PC-9 (cell line): ENCODE data around the gene TNP2. TPM values are rescaled to one million over a fixed set of nuclear protein-coding genes. Genes with fewer than 3 reads are reported as not detected.

Source experiments
- BruUV-seq: library from RNA; stranded (reverse); fragments of 400-500 nt; replicated peaks from 2 replicates; lab custom pipeline; 2021; lab: Mats Ljungman, UMichigan
- CTCF ChIA-PET: fragments of 300-600 bp; sonication (Branson Sonifier 250); formaldehyde crosslinking; loops from one replicate; lab custom pipeline; 2022; ENCODE audit warnings: antibody characterized with exemption; lab: Charles Lee
- POLR2A ChIA-PET: fragments of 300-600 bp; sonication (Branson Sonifier 250); formaldehyde crosslinking; loops from one replicate; lab custom pipeline; 2022; ENCODE audit warnings: antibody characterized with exemption; ENCODE audit not compliant: unreplicated experiment; lab: Charles Lee
- DNase-seq, 2 experiments: peaks; one replicate each; pipeline versions ENCODE4 v3.0.0 to v3.0.0-alpha.2; 2015 to 2022; ENCODE audit warnings: mixed read lengths in 1 of 2
- H2AFZ ChIP-seq: fragments of 200-600 bp; sonication (generic); 2 replicates; pipeline ENCODE4 v1.8.1; 2017; ENCODE audit warnings: antibody characterized with exemption
- H3F3A ChIP-seq: fragments of 200-600 bp; sonication (generic); 2 replicates; pipeline ENCODE4 v1.8.1; 2017; ENCODE audit warnings: antibody characterized with exemption, mild to moderate bottlenecking, low read depth; ENCODE audit not compliant: insufficient read depth
- H3K27ac ChIP-seq: fragments of 200-600 bp; sonication (generic); 2 replicates; pipeline ENCODE4 v1.6.1; 2016; ENCODE audit warnings: mixed run types
- H3K27me3 ChIP-seq: fragments of 200-600 bp; sonication (generic); 2 replicates; pipeline ENCODE4 v1.6.1; 2016; ENCODE audit warnings: low read depth, mixed run types; ENCODE audit not compliant: insufficient read depth
- H3K36me3 ChIP-seq: fragments of 200-600 bp; sonication (generic); 2 replicates; pipeline ENCODE4 v1.6.1; 2016; ENCODE audit warnings: low read depth, mixed run types
- H3K4me1 ChIP-seq: fragments of 200-600 bp; sonication (generic); replicated peaks from 2 replicates; pipeline ENCODE4 v1.6.1; 2016; ENCODE audit warnings: mixed run types; ENCODE audit not compliant: insufficient read depth
- H3K4me2 ChIP-seq: fragments of 200-600 bp; sonication (generic); 2 replicates; pipeline ENCODE4 v1.6.1; 2017; ENCODE audit warnings: mixed run types
- H3K4me3 ChIP-seq: fragments of 200-600 bp; sonication (generic); 2 replicates; pipeline ENCODE4 v1.6.1; 2016; ENCODE audit warnings: mixed run types
- H3K79me2 ChIP-seq: fragments of 200-600 bp; sonication (generic); 2 replicates; pipeline ENCODE4 v1.6.1; 2017; ENCODE audit warnings: low read depth, mixed run types
- H3K9me2 ChIP-seq: fragments of 200-600 bp; sonication (generic); 2 replicates; pipeline ENCODE4 v1.8.1; 2017; ENCODE audit warnings: mild to moderate bottlenecking; ENCODE audit not compliant: insufficient read depth
- H3K9me3 ChIP-seq: fragments of 200-600 bp; sonication (generic); 2 replicates; pipeline ENCODE4 v1.8.1; 2016; ENCODE audit warnings: low read depth; ENCODE audit not compliant: insufficient read depth
- H4K20me1 ChIP-seq: fragments of 200-600 bp; sonication (generic); 2 replicates; pipeline ENCODE4 v1.8.1; 2017; ENCODE audit not compliant: insufficient read depth
- EZH2 ChIP-seq: fragments of 200-600 bp; sonication (generic); IDR thresholded peaks from 2 replicates; pipeline ENCODE4 v1.8.0; 2017; ENCODE audit warnings: antibody characterized with exemption, low read depth
- intact Hi-C: fragments of 100-400 bp; cut with micrococcal nuclease; formaldehyde crosslinking; loops from one replicate; pipeline ENCODE4 v1.10.0; 2022; ENCODE audit not compliant: unreplicated experiment
- total RNA-seq: library from RNA; stranded (reverse); gene quantifications from 2 replicates; pipeline ENCODE4 v1.2.3, GENCODE V29; 2021
- TF ChIP-seq, protein P1 (sequence below): fragments of 200-600 bp; sonication (generic); conservative IDR thresholded peaks from 2 replicates; pipeline ENCODE4 v1.6.1; 2017; ENCODE audit warnings: mixed run types, antibody characterized with exemption, mild to moderate bottlenecking, moderate library complexity

Gene TNP2
- total RNA-seq, 1 experiment from 2014 or later, result not detected

DNA sequence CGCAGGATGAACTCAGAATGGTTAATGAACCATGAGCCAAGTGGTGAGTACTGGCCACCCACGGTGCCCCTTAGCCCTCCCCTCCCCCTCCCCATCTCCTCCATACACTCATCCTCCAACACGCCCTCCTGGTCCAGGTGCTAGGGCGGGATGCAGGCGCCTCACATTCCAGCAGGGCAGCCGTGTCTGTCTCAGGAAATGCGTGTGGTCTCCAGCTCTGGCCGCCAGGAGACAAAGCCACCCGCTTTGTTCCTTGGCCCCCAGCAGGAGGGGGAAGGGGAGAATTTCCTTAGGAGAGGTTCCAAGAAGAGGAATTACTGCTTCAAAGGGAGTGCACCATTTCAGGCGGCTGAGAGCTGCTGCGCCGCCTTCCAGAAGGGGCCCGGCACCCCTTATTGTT lies 46.4 kb upstream of the TNP2 start:
- CTCF ChIA-PET, result no interaction called here
- intact Hi-C loops, result no loop called here
- peak; percentile 78 to 79 for DNase-seq
- Histone ChIP-seq H3K27ac (no peak overlapping the region), H2AFZ (no peak overlapping the region), H3K36me3 (no peaks in the 10 kb centered on the region), H3K4me2 (no peak overlapping the region), H3K9me3 (no peaks in the 10 kb centered on the region), H3K79me2 (no peaks in the 10 kb centered on the region), H3K9me2 (no peaks in the 10 kb centered on the region), H3K4me1 (peaks cover 38% of the 10 kb centered on the region), H4K20me1 (no peaks in the 10 kb centered on the region), H3F3A (peaks cover 21% of the 10 kb centered on the region), H3K27me3 (no peaks in the 10 kb centered on the region), H3K4me3 (no peak overlapping the region)
- TF ChIP-seq, protein P1, sequence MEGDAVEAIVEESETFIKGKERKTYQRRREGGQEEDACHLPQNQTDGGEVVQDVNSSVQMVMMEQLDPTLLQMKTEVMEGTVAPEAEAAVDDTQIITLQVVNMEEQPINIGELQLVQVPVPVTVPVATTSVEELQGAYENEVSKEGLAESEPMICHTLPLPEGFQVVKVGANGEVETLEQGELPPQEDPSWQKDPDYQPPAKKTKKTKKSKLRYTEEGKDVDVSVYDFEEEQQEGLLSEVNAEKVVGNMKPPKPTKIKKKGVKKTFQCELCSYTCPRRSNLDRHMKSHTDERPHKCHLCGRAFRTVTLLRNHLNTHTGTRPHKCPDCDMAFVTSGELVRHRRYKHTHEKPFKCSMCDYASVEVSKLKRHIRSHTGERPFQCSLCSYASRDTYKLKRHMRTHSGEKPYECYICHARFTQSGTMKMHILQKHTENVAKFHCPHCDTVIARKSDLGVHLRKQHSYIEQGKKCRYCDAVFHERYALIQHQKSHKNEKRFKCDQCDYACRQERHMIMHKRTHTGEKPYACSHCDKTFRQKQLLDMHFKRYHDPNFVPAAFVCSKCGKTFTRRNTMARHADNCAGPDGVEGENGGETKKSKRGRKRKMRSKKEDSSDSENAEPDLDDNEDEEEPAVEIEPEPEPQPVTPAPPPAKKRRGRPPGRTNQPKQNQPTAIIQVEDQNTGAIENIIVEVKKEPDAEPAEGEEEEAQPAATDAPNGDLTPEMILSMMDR, result no peak
- TF ChIP-seq EZH2, result no peak
- no TSS peak for BruUV-seq
- POLR2A ChIA-PET, result no interaction called here

DNA sequence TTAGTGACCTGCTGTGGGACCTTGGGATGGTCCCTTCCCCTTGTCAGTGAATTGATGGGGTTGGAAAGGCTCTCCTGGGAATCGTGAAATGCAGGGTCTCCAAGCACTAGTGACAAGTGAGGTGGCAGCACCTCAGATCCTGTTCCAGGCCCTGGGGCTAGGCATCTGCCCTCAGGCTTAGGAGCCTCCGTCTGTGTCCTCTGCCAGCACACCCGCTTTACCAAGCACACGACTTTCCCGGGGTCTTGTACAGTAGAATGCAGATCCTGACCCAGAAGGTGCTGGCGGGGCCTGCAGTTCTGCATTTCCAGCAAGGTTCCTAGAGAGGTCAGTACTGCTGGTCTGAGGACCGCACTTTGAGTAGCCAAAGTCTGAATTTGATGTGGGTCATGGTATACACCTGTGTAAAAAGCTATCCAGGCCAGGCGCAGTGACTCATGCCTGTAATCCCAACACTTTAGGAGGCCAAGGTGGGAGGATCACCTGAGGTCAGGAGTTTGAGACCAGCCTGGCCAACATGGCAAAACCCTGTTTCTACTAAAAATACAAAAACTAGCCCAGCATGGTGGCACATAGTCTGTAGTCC lies 45.3 kb upstream of the TNP2 start:
- ChIA-PET POLR2A (no interaction called here), CTCF (no interaction called here)
- intact Hi-C loops, result no loop called here
- DNase-seq, result no peak
- Histone ChIP-seq H3K4me1 (peaks cover 32% of the 10 kb centered on the region), H3K9me3 (no peaks in the 10 kb centered on the region), H3K36me3 (no peaks in the 10 kb centered on the region), H2AFZ (no peak overlapping the region), H3K79me2 (no peaks in the 10 kb centered on the region), H3K27ac (no peak overlapping the region), H3K4me2 (no peak overlapping the region), H3K9me2 (no peaks in the 10 kb centered on the region), H3K4me3 (no peak overlapping the region), H3F3A (peaks cover 21% of the 10 kb centered on the region), H3K27me3 (no peaks in the 10 kb centered on the region), H4K20me1 (no peaks in the 10 kb centered on the region)
- BruUV-seq, result no TSS peak
- TF ChIP-seq EZH2, result no peak
- TF ChIP-seq, protein P1, result no peak

DNA sequence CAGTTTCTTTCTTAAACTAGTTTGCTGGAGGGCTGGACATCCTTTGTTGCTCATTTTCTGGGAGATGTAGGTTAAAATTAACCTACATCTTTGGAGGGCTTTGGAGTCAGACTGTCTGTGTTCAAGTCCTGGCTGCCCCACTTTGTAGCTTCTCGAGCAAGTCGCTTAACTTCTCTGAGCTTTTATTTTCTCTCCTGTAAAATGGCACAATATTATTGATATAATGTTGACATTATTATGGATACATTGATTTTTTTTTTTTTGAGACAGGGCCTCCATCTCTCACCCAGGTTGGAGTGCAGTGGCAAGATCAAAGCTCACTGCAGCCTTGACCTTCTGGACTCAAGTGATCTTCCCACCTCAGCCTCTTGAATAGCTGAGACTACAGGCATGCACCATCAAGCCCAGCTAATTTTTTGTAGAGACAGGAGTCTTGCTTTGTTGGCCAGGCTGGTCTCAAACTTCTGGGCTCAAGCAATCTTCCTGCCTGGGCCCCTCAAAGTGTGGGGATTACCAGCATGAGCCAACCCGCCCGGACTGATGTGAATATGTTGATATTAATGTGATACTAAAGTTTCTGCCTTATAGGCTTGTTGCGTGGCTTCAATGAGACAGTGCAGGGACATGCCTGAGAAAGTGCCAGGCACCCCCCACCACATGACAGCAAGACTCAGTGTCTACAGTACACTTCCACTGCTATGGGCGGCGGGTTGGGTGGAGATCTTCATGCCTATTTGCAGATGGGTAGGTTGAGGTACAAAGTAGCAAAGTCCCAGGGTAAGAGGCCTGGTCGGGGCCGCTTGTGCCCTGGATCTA lies 44.6 kb upstream of the TNP2 start:
- CTCF ChIA-PET, result interaction anchor here (1.5 kb wide), 1 partner anchor 58 kb away, joined by 5 read pairs; the partner anchor contains the start of gene SOCS1
- H3K27ac ChIP-seq, result 0 out of 2 replicates have a peak overlapping the region, but pooled peaks have one; percentile 32
- DNase-seq, result no peak
- peaks cover 21% of the 10 kb centered on the region for H3F3A ChIP-seq
- TF ChIP-seq, protein P1, result no peak
- no peak for TF ChIP-seq EZH2
- no peaks in the 10 kb centered on the region for H3K79me2 ChIP-seq
- no peaks in the 10 kb centered on the region for H3K36me3 ChIP-seq
- no peaks in the 10 kb centered on the region for H4K20me1 ChIP-seq
- intact Hi-C loops, result loop anchor here (1.0 to 2.0 kb wide), 4 partner anchors 46 to 321 kb away; partner anchors contain the start of gene SOCS1
- no peaks in the 10 kb centered on the region for H3K9me2 ChIP-seq
- no peak overlapping the region for H2AFZ ChIP-seq
- no peak overlapping the region for H3K4me3 ChIP-seq
- peak overlapping the region; percentile 64 for H3K4me2 ChIP-seq
- H3K27me3 ChIP-seq, result no peaks in the 10 kb centered on the region
- peaks cover 29% of the 10 kb centered on the region for H3K4me1 ChIP-seq
- no peaks in the 10 kb centered on the region for H3K9me3 ChIP-seq
- no TSS peak for BruUV-seq
- POLR2A ChIA-PET, result no interaction called here
